ENCODE data around the gene ENPP1.

The ENPP1 gene

GRCh38 chr6:131807644-131808459, at the start of gene ENPP1:
ENPP1 (plus strand) TSS chr6:131808020; CDS start chr6:131808036, 16 bp downstream.
- H3K4me3 ChIP-seq (ENCODE audit: low read depth, low read length): peak within 1 kb of the TSS; percentile 63
- TF ChIP-seq CTCF (IDR thresholded peaks at IDR 0.05; ENCODE audit: low read depth, low read length, missing control alignments): peak; percentile 22
- no peak for DNase-seq (ENCODE audit: low read depth)
- in situ Hi-C loops (cut with HindIII; ENCODE audit: low sequenced_read_pairs): no loop called here

GRCh38 chr6:131758920-131759319, 48.9 kb upstream of the ENPP1 start:
- no peak for TF ChIP-seq CTCF (IDR thresholded peaks at IDR 0.05; ENCODE audit: low read depth, low read length, missing control alignments)
- in situ Hi-C loops (cut with HindIII; ENCODE audit: low sequenced_read_pairs): no loop called here
- no peak overlapping the region for H3K4me3 ChIP-seq (ENCODE audit: low read depth, low read length)
- DNase-seq (ENCODE audit: low read depth): no peak

DNA sequence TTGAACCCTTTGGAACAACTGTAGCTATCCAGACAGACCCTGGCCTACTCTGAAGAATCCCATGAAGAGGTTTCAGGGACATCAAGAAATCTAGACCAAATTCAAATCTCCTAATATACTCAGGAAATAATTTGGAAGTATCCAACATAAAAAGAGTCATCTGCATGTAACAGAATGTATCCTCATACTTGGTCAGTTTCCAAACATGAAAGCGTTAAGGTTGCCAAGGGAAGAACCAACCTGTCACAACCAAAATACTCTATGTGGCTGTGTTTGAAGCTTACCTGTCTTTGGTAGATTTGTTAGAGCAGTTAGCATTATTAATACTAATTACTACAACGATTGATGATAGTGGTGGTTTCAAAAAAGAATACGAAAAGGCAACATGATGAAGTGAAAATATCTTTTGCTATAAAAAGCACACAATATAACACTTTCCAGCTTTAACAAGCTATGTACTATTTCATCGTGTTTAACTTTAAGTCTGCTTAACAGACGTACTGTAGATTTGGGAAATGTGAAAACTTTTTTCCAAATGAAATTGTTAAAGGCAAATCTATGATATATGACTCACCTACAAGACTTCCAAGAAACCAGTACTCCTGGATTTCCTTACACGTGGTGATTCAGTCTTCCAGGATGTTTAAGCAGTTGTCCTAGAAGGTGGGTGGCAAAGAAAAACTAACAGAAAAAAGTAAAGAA, 46.6 kb upstream of the ENPP1 start:
- TF ChIP-seq CTCF (IDR thresholded peaks at IDR 0.05; ENCODE audit: low read depth, low read length, missing control alignments): no peak
- DNase-seq (ENCODE audit: low read depth): peak; percentile 45
- H3K4me3 ChIP-seq (ENCODE audit: low read depth, low read length): no peak overlapping the region
- in situ Hi-C loops (cut with HindIII; ENCODE audit: low sequenced_read_pairs): no loop called here

DNA sequence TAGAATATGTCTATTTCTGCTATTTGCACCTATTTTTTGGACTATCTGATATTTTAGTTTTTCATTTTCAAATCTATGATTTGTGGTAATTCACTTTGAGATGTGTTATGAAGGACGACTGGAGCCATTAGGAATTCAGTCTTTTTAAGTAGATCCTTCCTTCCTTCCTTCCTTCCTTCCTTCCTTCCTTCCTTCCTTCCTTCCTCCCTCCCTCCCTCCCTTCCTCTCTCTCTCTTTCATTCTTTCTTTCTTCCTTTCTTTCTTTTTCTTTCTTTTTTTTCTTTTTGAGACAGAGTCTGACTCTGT, 46.1 kb upstream of the ENPP1 start:
- H3K4me3 ChIP-seq (ENCODE audit: low read depth, low read length): no peak overlapping the region
- in situ Hi-C loops (cut with HindIII; ENCODE audit: low sequenced_read_pairs): no loop called here
- no peak for DNase-seq (ENCODE audit: low read depth)
- no peak for TF ChIP-seq CTCF (IDR thresholded peaks at IDR 0.05; ENCODE audit: low read depth, low read length, missing control alignments)

DNA sequence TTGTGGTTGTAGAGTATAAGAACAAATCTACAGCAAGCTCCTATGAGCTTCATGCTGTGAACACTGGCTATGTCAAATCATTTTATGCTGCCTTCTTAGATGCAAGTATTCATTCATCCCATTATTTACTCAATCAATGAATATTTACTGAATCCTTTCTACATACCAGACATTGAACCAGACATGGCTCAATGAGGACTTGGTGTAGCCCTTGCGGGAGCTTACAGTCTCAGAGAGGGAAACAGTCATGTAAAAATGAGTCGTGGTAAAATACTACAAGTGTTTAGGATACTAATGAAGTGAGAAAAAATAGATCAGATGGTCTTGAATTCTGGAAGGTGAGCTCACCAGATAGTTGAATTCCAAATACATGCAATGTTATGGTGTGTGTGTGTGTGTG, 44.8 kb upstream of the ENPP1 start:
- TF ChIP-seq CTCF (IDR thresholded peaks at IDR 0.05; ENCODE audit: low read depth, low read length, missing control alignments): no peak
- no peak overlapping the region for H3K4me3 ChIP-seq (ENCODE audit: low read depth, low read length)
- in situ Hi-C loops (cut with HindIII; ENCODE audit: low sequenced_read_pairs): no loop called here
- DNase-seq (ENCODE audit: low read depth): no peak

DNA sequence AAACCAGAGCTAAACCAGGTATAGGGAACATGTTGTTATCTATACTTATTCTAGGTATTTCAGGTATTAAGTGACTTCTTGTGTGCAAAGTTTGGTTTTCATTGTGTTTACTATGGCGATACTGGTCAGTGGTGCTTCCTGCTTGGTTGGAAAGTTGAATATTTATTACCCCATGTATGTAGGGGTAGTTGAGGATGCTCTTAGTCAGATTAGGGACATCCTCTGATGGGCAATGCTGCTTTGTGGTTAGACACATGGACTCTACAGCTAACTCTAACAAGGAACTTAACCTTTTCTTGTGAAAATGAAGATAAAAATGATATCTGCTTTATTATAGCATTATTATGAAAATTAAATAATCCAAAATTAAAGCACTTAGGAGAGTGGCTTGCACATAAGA, 44.1 kb upstream of the ENPP1 start:
- TF ChIP-seq CTCF (IDR thresholded peaks at IDR 0.05; ENCODE audit: low read depth, low read length, missing control alignments): no peak
- DNase-seq (ENCODE audit: low read depth): no peak
- H3K4me3 ChIP-seq (ENCODE audit: low read depth, low read length): no peak overlapping the region
- in situ Hi-C loops (cut with HindIII; ENCODE audit: low sequenced_read_pairs): no loop called here
